IPS-15b (cell line): Measurements from ENCODE around the gene GALNT10.

Experiments used
- H3K27me3 ChIP-seq: one replicate; pipeline ENCODE4 v1.6.1; 2013; ENCODE audit warnings: low read length; ENCODE audit not compliant: control insufficient read depth, insufficient read depth
- H3K36me3 ChIP-seq: one replicate; pipeline ENCODE4 v1.6.1; 2013; ENCODE audit warnings: low read length; ENCODE audit not compliant: control insufficient read depth, insufficient read depth
- H3K4me1 ChIP-seq: one replicate; pipeline ENCODE4 v1.6.1; 2013; ENCODE audit warnings: mild to moderate bottlenecking, low read length; ENCODE audit not compliant: control insufficient read depth, insufficient read depth
- H3K4me3 ChIP-seq: one replicate; pipeline ENCODE4 v1.5.1; 2013; ENCODE audit warnings: low read depth, low read length
- H3K9ac ChIP-seq: one replicate; pipeline ENCODE4 v1.6.1; 2013; ENCODE audit warnings: low read depth, mild to moderate bottlenecking, low read length
- H3K9me3 ChIP-seq: one replicate; pipeline ENCODE4 v1.6.1; 2013; ENCODE audit warnings: mild to moderate bottlenecking, low read length; ENCODE audit not compliant: control insufficient read depth, insufficient read depth

GALNT10 gene

GRCh38 chr5:154325566-154325965 lies 135.0 kb downstream of the GALNT10 start:
- no peak overlapping the region for H3K9ac ChIP-seq
- no peak overlapping the region for H3K4me3 ChIP-seq
- no peaks in the 10 kb centered on the region for H3K36me3 ChIP-seq
- no peaks in the 10 kb centered on the region for H3K9me3 ChIP-seq
- no peaks in the 10 kb centered on the region for H3K27me3 ChIP-seq
- no peaks in the 10 kb centered on the region for H3K4me1 ChIP-seq

GRCh38 chr5:154329062-154329461 lies 138.5 kb downstream of the GALNT10 start:
- Histone ChIP-seq H3K9me3 (no peaks in the 10 kb centered on the region), H3K4me1 (no peaks in the 10 kb centered on the region), H3K36me3 (no peaks in the 10 kb centered on the region), H3K9ac (no peak overlapping the region), H3K4me3 (no peak overlapping the region), H3K27me3 (no peaks in the 10 kb centered on the region)

- no peaks in the 10 kb centered on the region for H3K4me1 ChIP-seq
- no peak overlapping the region for H3K9ac ChIP-seq
- H3K27me3 ChIP-seq, result no peaks in the 10 kb centered on the region
- no peak overlapping the region for H3K4me3 ChIP-seq
- H3K36me3 ChIP-seq, result no peaks in the 10 kb centered on the region
- H3K9me3 ChIP-seq, result no peaks in the 10 kb centered on the region
These were observed 139.0 kb downstream of the GALNT10 start for GRCh38 chr5:154329519-154330040.

- H3K9ac ChIP-seq, result no peak overlapping the region
- no peaks in the 10 kb centered on the region for H3K9me3 ChIP-seq
- H3K4me3 ChIP-seq, result no peak overlapping the region
- no peaks in the 10 kb centered on the region for H3K27me3 ChIP-seq
- H3K4me1 ChIP-seq, result no peaks in the 10 kb centered on the region
- no peaks in the 10 kb centered on the region for H3K36me3 ChIP-seq
These were observed 139.6 kb downstream of the GALNT10 start for GRCh38 chr5:154330097-154330667.

GRCh38 chr5:154331232-154331631 lies 140.7 kb downstream of the GALNT10 start:
- Histone ChIP-seq H3K36me3 (no peaks in the 10 kb centered on the region), H3K27me3 (no peaks in the 10 kb centered on the region), H3K4me1 (no peaks in the 10 kb centered on the region), H3K9me3 (no peaks in the 10 kb centered on the region), H3K9ac (no peak overlapping the region), H3K4me3 (no peak overlapping the region)

GRCh38 chr5:154331924-154332323 lies 141.4 kb downstream of the GALNT10 start:
- Histone ChIP-seq H3K9ac (no peak overlapping the region), H3K4me3 (no peak overlapping the region), H3K4me1 (no peaks in the 10 kb centered on the region), H3K27me3 (no peaks in the 10 kb centered on the region), H3K9me3 (no peaks in the 10 kb centered on the region), H3K36me3 (no peaks in the 10 kb centered on the region)

- no peak overlapping the region for H3K4me3 ChIP-seq
- no peaks in the 10 kb centered on the region for H3K4me1 ChIP-seq
- no peaks in the 10 kb centered on the region for H3K36me3 ChIP-seq
- no peaks in the 10 kb centered on the region for H3K9me3 ChIP-seq
- no peaks in the 10 kb centered on the region for H3K27me3 ChIP-seq
- H3K9ac ChIP-seq, result no peak overlapping the region
These were observed 141.9 kb downstream of the GALNT10 start for GRCh38 chr5:154332451-154332850.

GRCh38 chr5:154333016-154333415 lies 142.5 kb downstream of the GALNT10 start:
- Histone ChIP-seq H3K27me3 (no peaks in the 10 kb centered on the region), H3K4me1 (no peaks in the 10 kb centered on the region), H3K9ac (no peak overlapping the region), H3K36me3 (no peaks in the 10 kb centered on the region), H3K4me3 (no peak overlapping the region), H3K9me3 (no peaks in the 10 kb centered on the region)

GRCh38 chr5:154334406-154335064 lies 144.0 kb downstream of the GALNT10 start:
- Histone ChIP-seq H3K36me3 (no peaks in the 10 kb centered on the region), H3K4me3 (no peak overlapping the region), H3K4me1 (no peaks in the 10 kb centered on the region), H3K27me3 (no peaks in the 10 kb centered on the region), H3K9me3 (no peaks in the 10 kb centered on the region), H3K9ac (no peak overlapping the region)

GRCh38 chr5:154335065-154335448 lies 144.5 kb downstream of the GALNT10 start:
- Histone ChIP-seq H3K27me3 (no peaks in the 10 kb centered on the region), H3K4me1 (no peaks in the 10 kb centered on the region), H3K4me3 (no peak overlapping the region), H3K36me3 (no peaks in the 10 kb centered on the region), H3K9ac (no peak overlapping the region), H3K9me3 (no peaks in the 10 kb centered on the region)

- H3K27me3 ChIP-seq, result no peaks in the 10 kb centered on the region
- no peak overlapping the region for H3K4me3 ChIP-seq
- H3K9me3 ChIP-seq, result no peaks in the 10 kb centered on the region
- H3K4me1 ChIP-seq, result no peaks in the 10 kb centered on the region
- no peak overlapping the region for H3K9ac ChIP-seq
- no peaks in the 10 kb centered on the region for H3K36me3 ChIP-seq
These were observed 151.1 kb downstream of the GALNT10 start for GRCh38 chr5:154341620-154342019.

- Histone ChIP-seq H3K9me3 (no peaks in the 10 kb centered on the region), H3K27me3 (no peaks in the 10 kb centered on the region), H3K4me1 (no peaks in the 10 kb centered on the region), H3K4me3 (no peak overlapping the region), H3K9ac (no peak overlapping the region), H3K36me3 (no peaks in the 10 kb centered on the region)
These were observed 151.7 kb downstream of the GALNT10 start for GRCh38 chr5:154342211-154342610.
